ENCODE measurements around the gene AMY2B. TPM values are rescaled to one million over a fixed set of nuclear protein-coding genes. Genes with fewer than 3 reads are reported as not detected.
"Not testable (repeated sequence)": the region's sequence is repeated elsewhere in the genome, so short reads cannot be mapped to it uniquely, and the experiment has no call there.

Gene AMY2B
- total RNA-seq, 1 experiment from 2014 or later = 0.48 TPM

- DNase-seq (ENCODE audit: low read depth) = not testable (repeated sequence)
Measured at GRCh38 chr1:103627436-103627835, 56.0 kb downstream of the AMY2B start.

Other genes with a start within 250 kb of the AMY2B start
- 5.3 and 7.7 TPM in 2 replicates for gene RNPC3, start 45.9 kb upstream of the AMY2B start, total RNA-seq (2014; rRNA removed; shearing (Covaris generic))
- not detected in 2 replicates for gene AMY2A, start 45.8 kb downstream of the AMY2B start, total RNA-seq (2014; rRNA removed; shearing (Covaris generic))
- not detected in 2 replicates for gene AMY1A, start 84.2 kb downstream of the AMY2B start, total RNA-seq (2014; rRNA removed; shearing (Covaris generic))
- gene AMY1B, start 124.6 kb downstream of the AMY2B start, total RNA-seq (2014; rRNA removed; shearing (Covaris generic)) = not detected in 2 replicates
- gene AMY1C, start 178.3 kb downstream of the AMY2B start, total RNA-seq (2014; rRNA removed; shearing (Covaris generic)) = not detected in 2 replicates